Measurements from ENCODE around the gene KCNK3.
"Not testable (repeated sequence)": the region's sequence is repeated elsewhere in the genome, so short reads cannot be mapped to it uniquely, and the experiment has no call there.

The KCNK3 gene

GRCh38 chr2:26729311-26729710 is 36.8 kb downstream of the KCNK3 start:
- no peak for DNase-seq (ENCODE audit: low read depth in 2 of 2, low spot score in 1 of 2)

- DNase-seq (ENCODE audit: low read depth in 2 of 2, low spot score in 1 of 2): no peak
These were observed 38.2 kb downstream of the KCNK3 start for GRCh38 chr2:26730549-26731344.

GRCh38 chr2:26731714-26732113 is 39.2 kb downstream of the KCNK3 start:
- DNase-seq (ENCODE audit: low read depth in 2 of 2, low spot score in 1 of 2): no peak

- no peak for DNase-seq (ENCODE audit: low read depth in 2 of 2, low spot score in 1 of 2)
These were observed 39.9 kb downstream of the KCNK3 start for GRCh38 chr2:26732446-26732845.

GRCh38 chr2:26733413-26733812 is 40.9 kb downstream of the KCNK3 start:
- DNase-seq (ENCODE audit: low read depth in 2 of 2, low spot score in 1 of 2): no peak

- DNase-seq (ENCODE audit: low read depth in 2 of 2, low spot score in 1 of 2): no peak
These were observed 42.6 kb downstream of the KCNK3 start for GRCh38 chr2:26735097-26735496.

GRCh38 chr2:26735883-26736588 is 43.5 kb downstream of the KCNK3 start:
- DNase-seq (ENCODE audit: low read depth in 2 of 2, low spot score in 1 of 2): no peak

- DNase-seq (ENCODE audit: low read depth in 2 of 2, low spot score in 1 of 2): no peak
These were observed 44.7 kb downstream of the KCNK3 start for GRCh38 chr2:26737221-26737620.

GRCh38 chr2:26738481-26738880 is 46.0 kb downstream of the KCNK3 start:
- no peak for DNase-seq (ENCODE audit: low read depth in 2 of 2, low spot score in 1 of 2)

GRCh38 chr2:26739514-26739913 is 47.0 kb downstream of the KCNK3 start:
- no peak for DNase-seq (ENCODE audit: low read depth in 2 of 2, low spot score in 1 of 2)

- no peak for DNase-seq (ENCODE audit: low read depth in 2 of 2, low spot score in 1 of 2)
These were observed 47.8 kb downstream of the KCNK3 start for GRCh38 chr2:26740346-26740745.

GRCh38 chr2:26740890-26741302 is 48.4 kb downstream of the KCNK3 start:
- DNase-seq (ENCODE audit: low read depth in 2 of 2, low spot score in 1 of 2): no peak

- no peak for DNase-seq (ENCODE audit: low read depth in 2 of 2, low spot score in 1 of 2)
These were observed 49.7 kb downstream of the KCNK3 start for GRCh38 chr2:26742048-26742770.

- no peak for DNase-seq (ENCODE audit: low read depth in 2 of 2, low spot score in 1 of 2)
These were observed 51.3 kb downstream of the KCNK3 start for GRCh38 chr2:26743852-26744251.

- DNase-seq (ENCODE audit: low read depth in 2 of 2, low spot score in 1 of 2): no peak
These were observed 52.4 kb downstream of the KCNK3 start for GRCh38 chr2:26744953-26745352.

- DNase-seq (ENCODE audit: low read depth in 2 of 2, low spot score in 1 of 2): peak; percentile 64
These were observed 53.2 kb downstream of the KCNK3 start for GRCh38 chr2:26745609-26746327.

- DNase-seq (ENCODE audit: low read depth in 2 of 2, low spot score in 1 of 2): no peak
These were observed 54.4 kb downstream of the KCNK3 start for GRCh38 chr2:26746934-26747333.

- not testable (repeated sequence) for DNase-seq (ENCODE audit: low read depth in 2 of 2, low spot score in 1 of 2)
These were observed 57.4 kb downstream of the KCNK3 start for GRCh38 chr2:26749787-26750420.

GRCh38 chr2:26750467-26750866 is 57.9 kb downstream of the KCNK3 start:
- not testable (repeated sequence) for DNase-seq (ENCODE audit: low read depth in 2 of 2, low spot score in 1 of 2)

- no peak for DNase-seq (ENCODE audit: low read depth in 2 of 2, low spot score in 1 of 2)
These were observed 60.1 kb downstream of the KCNK3 start for GRCh38 chr2:26752656-26753055.

- no peak for DNase-seq (ENCODE audit: low read depth in 2 of 2, low spot score in 1 of 2)
These were observed 62.0 kb downstream of the KCNK3 start for GRCh38 chr2:26754539-26754938.

All from stimulated activated CD8-positive, alpha-beta memory T cell treated with anti-CD3 and anti-CD28 coated beads, Interleukin-4, amount 100 ng/mL, for 1 hour (primary cell).